Left ventricle myocardium superior (tissue), 1 donor: ENCODE measurements around the gene GABRA5. TPM values are rescaled to one million over a fixed set of nuclear protein-coding genes. Genes with fewer than 3 reads are reported as not detected.

Experiments
- ATAC-seq: fragments of 200-7000 bp; cut with Tn5 transposase; one replicate; pipeline ENCODE4 v1.9.1; 2020; ENCODE audit warnings: mild to moderate bottlenecking, moderate library complexity
- DNase-seq: peaks from one replicate; pipeline ENCODE4 v3.0.0-alpha.2; 2020
- intact Hi-C: fragments of 100-400 bp; cut with micrococcal nuclease; formaldehyde crosslinking; loops from one replicate; pipeline ENCODE4 v1.11.0; 2022
- total RNA-seq: library from RNA; stranded (reverse); fragmentation: NEBNext Ultra II Directional; extraction: Animal tissue kit (Norgen Biotek cat#: 25700); gene quantifications from one replicate; pipeline ENCODE4 v1.2.1, GENCODE V29; 2021
- donor health status: DM: no; HTN: yes; CAD: no; lungs with severe emphysema.

GABRA5 gene
- total RNA-seq, 1 donor from 2014 or later: not detected

DNA sequence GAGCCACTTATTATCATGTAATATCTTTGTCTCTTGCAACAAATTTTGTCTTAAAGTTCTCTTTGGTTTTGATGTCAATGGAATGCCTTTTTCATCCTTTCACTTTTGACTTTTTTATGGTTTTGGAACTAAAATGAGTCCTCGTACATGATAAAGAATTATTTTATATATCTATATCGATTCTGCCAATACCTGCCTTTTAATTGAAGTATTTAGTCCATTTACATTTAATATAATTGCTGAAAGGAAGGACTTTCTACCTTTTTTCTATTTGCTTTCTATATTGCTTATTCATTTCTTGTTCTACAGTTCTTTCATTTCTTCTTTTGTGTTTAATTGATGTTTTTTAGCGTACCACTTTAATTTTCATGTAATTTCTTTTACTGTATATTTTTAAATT, 32.8 kb downstream of the GABRA5 start:
- DNase-seq: no peak
- intact Hi-C loops: no loop called here
- ATAC-seq: no peak

DNA sequence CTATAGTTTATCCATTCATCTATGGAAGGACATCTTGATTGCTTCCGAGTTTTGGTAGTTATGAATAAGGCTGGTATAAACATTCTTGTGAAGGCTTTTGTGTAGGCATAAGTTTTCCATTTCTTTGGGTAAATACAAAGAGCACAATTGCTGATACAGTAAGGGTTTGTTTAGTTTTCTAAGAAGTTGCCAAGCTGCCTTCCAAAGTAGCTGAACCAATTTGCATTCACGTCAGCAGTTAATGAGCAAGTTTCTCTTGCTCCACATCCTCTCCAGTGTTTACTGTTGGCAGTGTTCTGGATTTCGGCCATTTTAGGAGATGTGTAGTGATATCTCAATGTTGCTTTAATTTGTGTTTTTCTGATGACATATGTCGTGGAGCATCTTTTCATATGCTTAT, 34.2 kb downstream of the GABRA5 start:
- ATAC-seq: no peak
- intact Hi-C loops: no loop called here

DNA sequence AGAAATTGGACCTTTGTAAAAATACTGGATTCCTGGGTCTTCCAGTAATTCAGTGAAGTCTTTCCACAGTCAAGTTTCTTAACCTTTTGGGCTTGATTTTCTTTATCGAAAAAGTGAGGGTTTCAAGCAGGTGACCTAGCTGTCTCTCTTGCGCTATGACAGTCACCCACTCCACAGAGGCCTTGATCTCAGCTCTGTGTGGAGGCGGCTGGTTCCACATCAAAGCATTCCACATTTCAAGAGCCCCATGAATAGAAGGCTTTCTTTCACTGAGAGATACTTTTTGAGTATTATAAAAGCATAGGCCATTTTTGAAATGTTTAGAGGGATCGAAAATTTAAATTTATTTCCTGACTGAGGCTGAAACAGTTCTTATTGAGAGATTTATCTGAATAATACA, 43.9 kb downstream of the GABRA5 start:
- intact Hi-C loops: no loop called here
- ATAC-seq (no peak), DNase-seq (no peak)

More for the DNA sequence above, 34.2 kb downstream of the GABRA5 start:
- DNase-seq: no peak

DNA sequence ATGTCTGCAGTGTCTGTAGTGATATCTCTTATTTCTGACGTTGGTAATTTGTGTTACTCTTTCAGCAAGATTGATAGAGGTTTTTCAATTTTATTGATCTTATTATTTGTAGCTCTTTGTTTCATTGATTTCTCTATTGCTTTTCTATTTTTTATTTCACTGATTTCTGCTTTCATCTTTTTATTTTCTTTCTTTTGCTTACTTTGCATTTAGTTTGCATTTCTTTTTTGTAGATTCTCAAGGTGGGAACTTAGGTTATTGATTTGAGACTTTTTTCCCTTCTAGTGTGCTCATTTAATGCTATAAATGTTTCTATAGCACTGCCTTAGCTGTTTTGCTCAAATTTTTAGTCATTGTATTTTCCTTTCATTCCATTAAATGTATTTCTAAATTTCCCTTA, 54.6 kb downstream of the GABRA5 start:
- intact Hi-C loops: no loop called here
- DNase-seq (no peak), ATAC-seq (no peak)

DNA sequence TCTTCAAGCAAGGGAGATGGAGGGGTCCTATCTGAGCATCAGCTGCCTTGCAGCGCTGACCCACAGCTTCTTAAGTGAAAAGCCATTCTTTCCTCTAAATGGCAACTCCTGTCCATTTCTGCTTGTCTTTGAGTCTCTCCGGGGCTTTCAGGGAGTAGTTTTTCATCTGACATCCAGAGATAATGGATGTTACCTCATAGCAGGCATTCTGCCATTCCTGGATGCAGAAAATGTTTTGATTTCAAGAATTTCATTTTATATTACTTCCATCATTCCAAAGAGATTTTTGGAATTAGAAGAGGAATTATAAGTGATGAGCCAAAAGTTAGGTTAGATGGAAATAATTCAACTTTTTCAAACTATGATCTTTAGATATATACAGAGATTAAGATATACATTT, 59.2 kb downstream of the GABRA5 start:
- intact Hi-C loops: no loop called here
- DNase-seq: no peak
- no peak for ATAC-seq

DNA sequence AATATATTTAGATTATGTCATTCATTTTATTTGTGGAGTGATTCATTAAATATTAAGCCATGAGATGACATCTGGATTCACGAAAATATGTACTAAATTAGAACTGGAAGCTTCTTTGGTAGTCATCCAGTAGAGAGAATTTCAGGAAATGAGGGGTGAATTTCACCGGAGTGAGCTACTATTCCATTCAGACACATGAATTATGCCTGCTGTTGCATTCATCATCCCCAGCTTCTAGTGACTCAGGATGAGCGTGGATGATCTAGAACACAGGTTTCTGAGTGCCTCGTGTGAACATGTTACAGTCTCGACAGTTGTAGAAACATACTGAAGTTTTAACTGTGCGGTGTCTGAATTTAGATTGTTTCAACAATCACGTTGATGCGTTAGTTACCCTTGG, 61.2 kb downstream of the GABRA5 start:
- no peak for DNase-seq
- intact Hi-C loops: no loop called here
- no peak for ATAC-seq

DNA sequence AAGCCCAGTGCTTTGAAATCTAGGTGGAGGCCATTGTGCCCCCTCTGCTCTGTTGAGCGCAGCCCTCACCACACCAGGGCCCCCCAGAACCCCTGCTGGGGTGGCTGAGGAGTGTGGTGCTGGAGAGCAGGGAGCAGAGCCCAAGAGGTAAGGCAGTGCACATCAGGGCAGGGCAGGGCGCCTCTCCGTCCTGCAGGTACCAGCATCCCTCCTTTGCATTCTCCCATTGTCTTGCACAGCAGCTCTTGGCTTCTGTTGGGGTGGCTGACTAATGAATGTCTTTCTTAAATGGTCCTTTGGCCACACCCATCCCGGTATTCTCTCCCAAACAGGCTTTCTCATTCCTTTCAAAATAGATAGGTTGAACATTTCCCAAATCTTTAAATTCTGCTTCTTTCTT, 62.7 kb downstream of the GABRA5 start:
- DNase-seq (no peak), ATAC-seq (no peak)
- intact Hi-C loops: no loop called here

DNA sequence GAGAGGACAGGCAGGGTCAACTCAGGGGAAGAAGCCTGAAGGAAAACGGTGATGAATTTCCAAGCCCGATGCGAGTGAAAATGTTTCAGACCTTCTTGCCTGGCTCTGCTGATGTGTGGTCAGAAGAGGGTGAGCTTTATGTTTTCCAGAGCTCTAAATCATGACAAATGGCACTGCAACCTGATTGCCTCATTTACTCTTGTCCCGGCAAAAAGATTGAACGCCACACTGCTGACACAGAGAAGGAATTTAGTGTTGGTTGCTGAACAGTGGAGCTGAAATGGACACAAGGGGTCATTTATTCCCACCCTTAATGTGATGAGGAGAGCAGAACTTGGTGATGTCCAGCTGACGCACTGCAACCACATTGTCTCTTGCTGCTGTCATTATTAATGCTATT, 68.0 kb downstream of the GABRA5 start:
- ATAC-seq: no peak
- intact Hi-C loops: no loop called here

DNA sequence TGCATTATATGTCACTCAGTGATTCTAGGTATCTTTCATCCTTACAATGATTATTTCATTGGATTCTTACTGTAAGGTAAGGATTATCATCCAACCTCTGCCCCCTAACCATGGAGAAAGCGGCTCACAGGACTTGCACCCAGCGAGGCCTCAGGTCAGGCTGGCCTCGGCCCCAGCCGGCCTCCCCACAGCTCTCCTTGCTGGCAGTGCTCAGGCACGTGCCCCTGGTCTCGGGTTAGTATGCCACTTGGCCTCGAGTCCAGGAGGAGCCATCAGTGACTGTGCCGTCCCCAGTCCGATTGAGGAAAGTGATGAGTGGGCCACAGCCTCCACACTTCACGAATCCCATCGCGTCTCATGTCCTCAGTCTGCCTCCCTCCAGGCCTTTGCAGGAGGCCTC, 68.5 kb downstream of the GABRA5 start:
- no peak for DNase-seq
- ATAC-seq: no peak
- intact Hi-C loops: no loop called here

More for the DNA sequence above, 68.0 kb downstream of the GABRA5 start:
- DNase-seq: no peak

DNA sequence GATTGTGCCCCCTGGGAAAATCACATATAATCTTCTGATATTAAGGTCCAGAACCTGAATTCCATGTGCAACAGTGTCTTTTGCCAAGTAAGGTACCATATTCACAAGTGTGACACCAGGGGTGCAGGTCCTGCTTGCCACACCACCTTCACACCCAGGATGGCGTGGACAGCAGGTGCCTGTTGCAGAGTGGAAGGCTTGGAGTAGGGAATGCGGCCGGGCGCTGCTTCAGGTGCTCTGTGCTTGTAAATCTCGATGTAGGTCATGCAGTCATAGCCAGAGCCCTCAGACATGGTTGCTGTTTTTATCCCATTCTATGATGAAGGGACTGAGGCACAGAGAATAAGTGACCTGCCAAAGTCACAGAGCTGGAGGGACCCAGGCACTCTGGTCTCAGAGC, 69.6 kb downstream of the GABRA5 start:
- ATAC-seq (no peak), DNase-seq (no peak)
- intact Hi-C loops: no loop called here

DNA sequence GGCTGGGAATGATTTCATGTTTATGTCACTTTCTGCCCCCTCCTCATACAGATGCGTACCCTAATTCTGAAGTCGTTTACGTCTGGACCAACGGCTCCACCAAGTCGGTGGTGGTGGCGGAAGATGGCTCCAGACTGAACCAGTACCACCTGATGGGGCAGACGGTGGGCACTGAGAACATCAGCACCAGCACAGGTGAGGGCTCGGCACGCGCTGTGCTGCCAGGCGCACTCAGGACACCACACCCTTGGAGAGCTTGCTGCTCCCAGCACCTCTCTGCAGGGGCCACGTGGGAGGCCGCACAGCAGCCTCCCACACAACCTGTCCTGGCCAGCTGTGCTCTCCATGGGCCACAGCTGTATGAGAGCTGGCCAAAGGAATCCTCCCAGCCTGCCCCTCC, 70.3 kb downstream of the GABRA5 start:
- DNase-seq: no peak
- no peak for ATAC-seq
- intact Hi-C loops: no loop called here

DNA sequence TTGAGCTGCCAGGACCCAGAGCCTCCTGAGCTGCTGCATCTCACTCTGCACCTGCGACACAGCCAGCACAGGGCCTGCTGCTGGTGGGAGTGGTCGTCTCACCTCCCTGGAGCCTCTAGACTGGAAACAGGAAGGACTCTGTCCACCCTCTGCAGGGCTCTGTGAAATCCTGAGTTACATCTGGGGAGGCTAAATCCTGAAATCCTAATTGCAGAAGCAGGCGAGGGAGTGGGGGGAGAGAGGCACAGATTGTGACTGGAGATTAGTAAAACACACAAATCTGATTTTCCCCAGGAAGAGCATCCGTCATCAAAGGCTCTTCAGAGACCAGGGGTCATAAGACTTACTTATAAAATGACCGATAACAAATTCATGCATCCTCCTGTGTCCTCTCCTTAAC, 72.5 kb downstream of the GABRA5 start:
- DNase-seq (no peak), ATAC-seq (no peak)
- intact Hi-C loops: no loop called here

DNA sequence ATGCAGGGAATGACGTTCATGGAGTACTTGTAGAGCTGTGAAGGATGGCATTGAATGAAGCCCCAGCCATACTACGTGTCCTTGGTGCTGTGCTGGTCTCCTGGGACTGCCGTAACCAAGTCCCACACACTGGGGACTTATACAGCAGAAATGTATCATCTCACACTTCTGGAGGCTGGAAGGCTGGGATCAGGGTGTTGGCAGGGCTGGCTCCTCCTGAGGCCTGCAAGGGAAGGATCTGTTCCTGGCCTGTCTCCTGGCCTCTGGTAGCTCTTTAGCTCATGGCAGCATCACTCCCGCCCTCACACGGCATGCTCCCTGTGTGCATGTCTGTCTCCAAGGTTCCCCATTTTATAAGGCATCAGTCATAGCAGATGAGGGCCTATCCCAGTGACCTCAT, 74.6 kb downstream of the GABRA5 start:
- DNase-seq: no peak
- no peak for ATAC-seq
- intact Hi-C loops: no loop called here

DNA sequence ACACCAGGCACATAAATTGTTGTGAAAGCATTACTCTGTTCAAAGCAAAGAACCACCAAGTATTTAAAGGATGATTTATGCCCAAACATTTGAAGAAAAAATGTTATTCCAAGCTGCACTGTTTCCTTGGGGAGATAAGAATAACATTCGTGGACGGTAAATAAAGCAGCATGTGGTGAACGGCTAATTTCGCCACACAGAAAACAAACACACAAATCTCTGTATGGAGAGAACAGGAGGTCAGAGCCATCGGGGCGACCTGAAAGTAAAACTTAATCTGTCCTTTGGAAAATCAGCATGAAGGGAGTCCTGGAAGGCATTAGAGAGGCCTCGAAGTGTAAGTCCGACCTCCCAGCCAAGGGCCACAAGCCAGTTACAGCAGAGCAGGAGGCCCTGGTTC, 77.0 kb downstream of the GABRA5 start:
- intact Hi-C loops: no loop called here
- ATAC-seq (no peak), DNase-seq (no peak)

DNA sequence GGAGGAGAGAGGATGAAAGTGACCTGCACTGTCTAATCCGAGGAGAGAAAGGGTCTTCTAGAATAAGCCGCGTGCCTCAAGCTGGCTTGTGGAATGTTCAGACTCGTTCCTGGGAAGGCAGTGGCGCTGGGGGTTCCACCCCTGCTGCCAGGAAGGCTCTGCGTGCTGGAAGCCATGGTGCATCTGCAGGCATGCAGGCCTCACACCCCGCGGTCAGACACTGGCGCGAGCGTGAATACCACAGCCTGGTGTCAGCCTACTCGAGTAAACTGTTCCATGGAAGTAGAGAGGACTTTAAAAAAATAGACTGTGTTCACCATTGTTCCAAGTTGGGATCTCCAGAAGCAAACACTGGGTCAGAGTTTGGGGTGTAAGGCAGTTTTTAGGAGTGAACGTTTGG, 78.2 kb downstream of the GABRA5 start:
- intact Hi-C loops: no loop called here
- DNase-seq: no peak
- no peak for ATAC-seq

DNA sequence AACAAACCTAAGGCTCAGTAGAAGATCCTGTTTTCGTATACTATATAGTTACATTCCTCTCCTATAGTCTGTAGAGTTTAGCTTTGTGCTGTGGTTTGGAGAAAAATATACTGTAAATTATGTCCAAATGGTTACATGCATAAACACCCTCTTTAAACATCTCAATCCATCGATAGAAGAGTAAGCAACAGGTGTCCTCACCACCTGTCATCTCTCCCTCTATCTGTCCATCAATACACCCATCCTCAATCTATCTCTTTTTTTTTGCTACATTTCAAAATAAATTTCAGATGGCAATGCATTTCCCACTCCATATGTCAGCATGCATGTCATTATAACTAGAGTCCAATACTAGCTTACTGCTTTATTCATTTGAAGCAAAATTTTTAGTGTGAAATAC, 83.1 kb downstream of the GABRA5 start:
- ATAC-seq: no peak
- intact Hi-C loops: no loop called here
- DNase-seq: no peak

DNA sequence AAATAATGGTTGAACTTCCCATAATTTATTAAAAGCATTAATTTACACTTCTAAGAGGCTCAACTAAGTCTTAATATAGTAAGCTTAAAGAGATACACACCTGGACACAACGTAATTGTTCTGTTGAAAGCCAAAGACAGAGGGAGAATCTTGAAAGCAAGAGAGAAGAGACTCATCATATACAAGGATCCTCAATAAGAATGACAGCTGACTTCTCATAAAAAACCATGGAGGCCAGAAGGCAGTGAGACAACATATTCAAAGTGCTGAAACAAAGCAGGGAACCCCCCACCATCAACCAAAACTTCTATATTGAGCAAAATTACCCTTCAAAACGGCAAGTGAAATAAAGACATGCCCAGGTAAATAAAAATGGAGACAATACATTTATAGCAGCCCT, 87.5 kb downstream of the GABRA5 start:
- no peak for DNase-seq
- intact Hi-C loops: no loop called here
- ATAC-seq: no peak

DNA sequence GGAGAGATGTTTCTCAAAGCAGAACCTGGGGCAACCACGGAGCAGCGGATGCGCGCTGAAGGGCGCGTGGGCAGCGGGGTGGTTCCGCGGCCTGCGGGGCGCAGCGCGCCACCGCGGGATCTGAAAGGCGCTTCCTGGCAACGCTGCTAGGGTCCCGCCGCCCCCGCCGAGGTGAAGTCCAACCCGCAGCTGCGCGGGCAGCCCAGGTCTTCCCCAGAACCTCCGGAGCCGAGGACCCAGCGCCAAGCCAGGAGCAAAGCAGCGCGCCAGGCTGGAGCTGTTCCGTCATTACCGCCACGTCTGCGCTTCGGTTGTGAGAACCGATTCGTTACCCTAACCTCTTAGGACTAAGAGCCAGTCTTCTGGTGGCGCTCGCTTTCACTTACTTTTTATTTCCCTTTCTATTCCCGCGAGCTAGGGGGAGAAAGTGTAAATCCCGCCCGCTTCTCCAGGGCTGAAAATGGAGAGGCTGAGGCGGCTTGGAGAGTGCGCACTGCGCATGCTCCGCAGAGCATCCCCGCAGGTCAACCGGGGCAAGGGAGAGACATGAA, 100.9 kb downstream of the GABRA5 start:
- DNase-seq (no peak), ATAC-seq (no peak)
- intact Hi-C loops: no loop called here

DNA sequence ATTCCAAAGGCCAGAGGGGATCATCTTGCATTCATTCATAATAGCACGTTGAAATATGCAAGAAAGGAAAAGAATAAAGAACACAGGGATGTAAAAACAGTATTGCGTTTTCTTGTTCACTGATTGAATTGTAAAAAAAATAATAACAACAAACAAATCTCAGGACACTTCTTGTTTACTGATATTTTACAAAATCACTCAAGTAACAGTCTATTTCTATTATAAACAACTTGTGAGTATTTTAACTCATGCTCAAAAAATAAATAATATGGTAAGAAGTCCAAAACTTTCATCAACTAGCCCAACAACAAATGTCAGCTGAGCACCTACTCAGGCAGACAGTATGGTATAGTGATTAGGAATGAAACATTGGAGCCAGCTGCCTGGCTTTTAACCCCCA, 101.9 kb downstream of the GABRA5 start:
- intact Hi-C loops: no loop called here
- DNase-seq (no peak), ATAC-seq (no peak)

DNA sequence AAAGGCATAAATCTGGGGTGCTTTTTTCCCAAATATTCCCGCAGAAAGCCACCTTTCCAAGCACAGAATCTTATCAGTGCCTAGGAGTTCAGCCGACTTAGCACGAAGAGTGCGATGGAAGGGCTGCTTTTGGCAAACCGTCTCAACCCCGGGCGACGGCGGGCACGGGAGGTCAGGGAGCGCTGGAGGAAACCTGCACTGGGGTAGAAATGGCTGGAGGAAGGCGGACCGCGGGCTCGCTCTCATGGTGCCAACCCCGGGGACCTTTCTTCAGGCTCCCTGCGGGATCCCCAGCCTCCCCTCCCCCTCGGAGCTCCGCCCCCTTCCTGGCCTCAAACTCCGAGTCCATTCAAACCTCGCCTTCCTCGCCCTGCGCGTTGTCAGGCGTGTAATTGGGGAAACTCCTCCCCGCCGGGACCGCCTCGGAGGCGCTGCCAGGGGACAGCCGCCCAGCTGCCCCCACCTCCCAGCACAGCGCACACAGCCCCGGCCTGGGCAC, 103.9 kb downstream of the GABRA5 start, which contains the start of gene GABRG3:
TSS of gene GABRG3 (plus strand) at position 470 of the 499 bp plus-strand sequence.
- DNase-seq (no peak), ATAC-seq (no peak)
- intact Hi-C loops: no loop called here

DNA sequence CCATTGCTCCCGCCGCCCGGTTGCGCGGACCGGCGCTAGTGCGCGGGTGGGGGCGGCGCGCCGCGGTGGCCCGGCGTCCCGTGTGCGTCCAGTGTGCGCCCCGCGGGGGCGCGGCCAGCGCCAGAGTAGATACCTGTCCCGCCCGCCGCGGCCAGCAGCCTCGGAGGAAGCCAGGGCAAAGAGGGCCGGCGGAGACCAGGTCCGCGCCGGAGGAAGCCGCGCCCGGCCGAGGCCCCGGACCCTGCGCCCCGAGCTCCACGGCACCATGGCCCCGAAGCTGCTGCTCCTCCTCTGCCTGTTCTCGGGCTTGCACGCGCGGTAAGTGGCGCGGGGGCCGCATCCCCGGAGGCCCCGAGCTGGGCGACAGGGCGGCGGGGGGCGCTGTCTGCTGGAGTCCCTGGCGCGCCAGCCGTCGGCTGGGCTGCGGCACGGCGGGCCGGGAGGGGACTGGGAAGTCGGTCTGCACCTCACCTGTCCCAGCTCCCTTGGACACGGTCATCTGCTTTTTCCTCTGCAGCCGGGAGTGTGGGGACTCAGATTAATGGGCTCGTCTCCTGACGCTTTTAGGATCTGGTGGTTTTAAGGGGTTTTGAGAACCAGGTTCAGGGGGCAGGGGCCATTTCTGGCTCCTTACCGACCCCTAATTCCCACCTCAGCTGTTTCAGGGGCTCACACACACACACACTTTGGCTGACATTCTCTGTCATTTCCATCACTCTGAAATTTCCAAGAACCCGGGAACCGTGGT, 104.6 kb downstream of the GABRA5 start:
- no peak for DNase-seq
- intact Hi-C loops: no loop called here
- ATAC-seq: no peak
